Right atrium auricular region (tissue), 2 donors: ENCODE measurements around the gene CKS1B. TPM values are rescaled to one million over a fixed set of nuclear protein-coding genes. Genes with fewer than 3 reads are reported as not detected.

Source experiments
- DNase-seq: peaks from one replicate; pipeline ENCODE4 v3.0.0-alpha.2; 2019; ENCODE audit warnings: low spot score
- H3K27ac ChIP-seq, 2 donors: fragments of 200-600 bp; sonication (generic); 1 replicate in 1 of 2; 2 replicates in 1 of 2; pipeline ENCODE4 v1.5.1; 2016 to 2019
- H3K27me3 ChIP-seq, 2 donors: fragments of 200-600 bp; sonication (generic); one replicate each; pipeline versions ENCODE4 v1.5.1 to v1.6.0; 2017 to 2019
- H3K36me3 ChIP-seq: fragments of 200-600 bp; sonication (generic); one replicate; pipeline ENCODE4 v1.5.1; 2016
- H3K4me1 ChIP-seq, 2 donors: fragments of 200-600 bp; sonication (generic); one replicate each; pipeline versions ENCODE4 v1.5.1 to v1.6.0; 2017 to 2019
- H3K4me3 ChIP-seq, 2 donors: fragments of 200-600 bp; sonication (generic); 1 replicate in 1 of 2; 2 replicates in 1 of 2; pipeline ENCODE4 v1.5.1; 2017 to 2019; ENCODE audit warnings: mild to moderate bottlenecking in 1 of 2, moderate library complexity in 1 of 2
- H3K9me3 ChIP-seq, 2 donors: fragments of 200-600 bp; sonication (generic); one replicate each; pipeline ENCODE4 v1.5.1; 2019
- total RNA-seq, 2 donors: library from RNA; depleted of rRNA; stranded (reverse); fragments of >200 nt; gene quantifications; one replicate each; pipeline ENCODE4 v1.1.0, GENCODE V29; 2016
- TF ChIP-seq, protein P1 (sequence below), 2 donors: fragments of 200-600 bp; sonication (generic); IDR thresholded peaks; one replicate each; pipeline ENCODE4 v1.5.1; 2019; ENCODE audit warnings: antibody characterized with exemption in 2 of 2

Gene CKS1B
- total RNA-seq, 2 donors from 2014 or later, result 20.0 to 23.8 TPM

DNA sequence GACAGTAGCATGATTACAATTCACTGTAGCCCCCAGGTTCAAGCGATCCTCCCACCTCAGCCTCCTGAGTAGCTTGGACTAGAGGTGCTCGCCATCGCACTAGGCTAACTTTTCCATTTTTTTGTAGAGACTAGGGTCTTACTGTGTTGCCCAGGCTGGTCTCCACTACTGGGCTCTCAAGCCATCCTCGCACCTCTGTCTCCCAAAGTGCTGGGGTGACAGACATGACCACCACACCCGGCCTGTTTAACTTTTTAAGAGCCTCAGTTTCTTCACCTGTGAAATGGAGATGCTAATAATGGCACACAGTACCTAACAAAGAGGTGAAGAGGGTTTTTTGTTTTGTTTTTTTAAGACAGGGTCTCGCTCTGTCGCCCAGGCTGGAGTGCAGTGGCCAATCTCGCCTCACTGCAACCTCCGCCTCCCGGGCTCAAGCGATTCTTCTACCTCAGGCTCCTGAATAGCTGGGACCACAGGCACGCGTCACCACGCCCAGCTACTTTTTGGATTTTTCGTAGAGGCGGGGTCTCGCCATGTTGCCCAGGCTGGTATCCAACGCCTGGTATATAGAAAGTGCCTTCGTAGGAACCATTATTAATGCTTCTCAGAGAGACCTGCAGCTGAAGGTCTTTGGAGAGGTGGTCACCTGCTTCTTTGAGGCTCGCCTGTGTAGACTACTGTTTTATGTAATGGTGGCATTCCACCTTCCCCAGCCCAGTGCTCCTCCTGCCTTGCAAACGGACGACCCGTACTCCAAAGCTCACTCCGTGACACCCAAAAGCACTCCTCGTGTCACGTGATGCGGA, 38.5 kb upstream of the CKS1B start:
- Histone ChIP-seq H3K27me3 (no peaks in the 10 kb centered on the region), H3K36me3 (no peaks in the 10 kb centered on the region), H3K4me1 (peaks cover 0 to 41% of the 10 kb centered on the region in 2 donors), H3K9me3 (no peaks in the 10 kb centered on the region), H3K4me3 (peak overlapping the region; percentile 55 to 66), H3K27ac (peak overlapping the region; percentile 97)
- DNase-seq, result no peak
- TF ChIP-seq, protein P1, sequence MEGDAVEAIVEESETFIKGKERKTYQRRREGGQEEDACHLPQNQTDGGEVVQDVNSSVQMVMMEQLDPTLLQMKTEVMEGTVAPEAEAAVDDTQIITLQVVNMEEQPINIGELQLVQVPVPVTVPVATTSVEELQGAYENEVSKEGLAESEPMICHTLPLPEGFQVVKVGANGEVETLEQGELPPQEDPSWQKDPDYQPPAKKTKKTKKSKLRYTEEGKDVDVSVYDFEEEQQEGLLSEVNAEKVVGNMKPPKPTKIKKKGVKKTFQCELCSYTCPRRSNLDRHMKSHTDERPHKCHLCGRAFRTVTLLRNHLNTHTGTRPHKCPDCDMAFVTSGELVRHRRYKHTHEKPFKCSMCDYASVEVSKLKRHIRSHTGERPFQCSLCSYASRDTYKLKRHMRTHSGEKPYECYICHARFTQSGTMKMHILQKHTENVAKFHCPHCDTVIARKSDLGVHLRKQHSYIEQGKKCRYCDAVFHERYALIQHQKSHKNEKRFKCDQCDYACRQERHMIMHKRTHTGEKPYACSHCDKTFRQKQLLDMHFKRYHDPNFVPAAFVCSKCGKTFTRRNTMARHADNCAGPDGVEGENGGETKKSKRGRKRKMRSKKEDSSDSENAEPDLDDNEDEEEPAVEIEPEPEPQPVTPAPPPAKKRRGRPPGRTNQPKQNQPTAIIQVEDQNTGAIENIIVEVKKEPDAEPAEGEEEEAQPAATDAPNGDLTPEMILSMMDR (IDR thresholded peaks at IDR 0.05), result no peak

GRCh38 chr1:154936555-154937084, 37.9 kb upstream of the CKS1B start, which contains the start of gene PMVK:
Gene PMVK, minus strand, starts transcription at chr1:154936719. Its CDS starts 34 bp downstream, at chr1:154936685.
- TF ChIP-seq, protein P1 (IDR thresholded peaks at IDR 0.05), result peak in 1 of 2 donors; percentile 63
- H3K4me1 ChIP-seq, result peaks cover 0 to 48% of the 10 kb centered on the region in 2 donors
- peak within 1 kb of the TSS; percentile 97 for H3K27ac ChIP-seq
- H3K9me3 ChIP-seq, result no peaks in the 10 kb centered on the region
- no peaks in the 10 kb centered on the region for H3K36me3 ChIP-seq
- peak; percentile 98 for DNase-seq
- H3K27me3 ChIP-seq, result no peaks in the 10 kb centered on the region
- H3K4me3 ChIP-seq, result peak within 1 kb of the TSS; percentile 55 to 66

GRCh38 chr1:154937085-154937987, 37.1 kb upstream of the CKS1B start:
- Histone ChIP-seq H3K9me3 (no peaks in the 10 kb centered on the region), H3K4me1 (peaks cover 0 to 55% of the 10 kb centered on the region in 2 donors), H3K27me3 (no peaks in the 10 kb centered on the region), H3K36me3 (no peaks in the 10 kb centered on the region), H3K4me3 (peak overlapping the region; percentile 55 to 66), H3K27ac (peak overlapping the region; percentile 97)
- DNase-seq, result peak; percentile 92
- TF ChIP-seq, protein P1 (IDR thresholded peaks at IDR 0.05), result peak in 1 of 2 donors; percentile 29

GRCh38 chr1:154937988-154938386, 36.5 kb upstream of the CKS1B start:
- TF ChIP-seq, protein P1 (IDR thresholded peaks at IDR 0.05), result no peak
- no peak for DNase-seq

DNA sequence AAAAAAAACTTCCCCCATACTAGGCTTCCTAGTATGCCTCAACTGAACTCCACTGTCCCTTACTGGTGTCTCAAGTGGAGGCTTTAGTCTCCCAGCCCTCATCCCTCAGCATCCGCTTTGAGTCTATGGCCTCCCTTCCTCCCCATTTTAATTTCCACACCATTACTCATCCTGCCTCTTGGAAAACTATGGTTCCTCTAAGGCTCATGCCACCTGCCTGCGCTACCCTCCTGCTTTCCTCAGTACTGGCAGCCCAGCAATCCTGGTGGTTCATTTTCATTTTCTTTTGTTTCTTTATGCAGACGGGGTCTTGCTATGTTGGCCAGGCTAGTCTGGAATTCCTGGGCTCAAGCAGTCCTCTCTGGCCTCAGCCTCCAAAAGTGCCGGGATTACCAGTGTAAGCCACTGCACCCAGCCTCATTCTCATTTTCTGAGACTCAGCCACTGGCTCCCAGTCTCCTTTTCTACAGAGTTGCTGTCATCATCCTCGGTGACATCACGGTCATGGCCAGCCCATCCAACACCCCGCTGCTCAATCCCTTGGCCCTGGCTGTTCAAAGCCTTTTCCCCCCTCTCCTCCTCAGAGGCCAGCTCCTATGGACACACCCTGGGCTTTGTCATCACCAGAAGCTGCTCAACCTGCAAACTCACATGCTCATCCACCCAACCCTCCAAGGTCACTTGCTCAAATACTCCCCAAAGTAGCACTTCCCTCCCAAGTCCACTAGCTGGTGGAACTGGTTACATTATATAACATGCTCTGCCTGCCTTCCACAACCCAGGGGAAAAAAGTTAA, 35.7 kb upstream of the CKS1B start:
- H3K4me1 ChIP-seq, result peaks cover 0 to 61% of the 10 kb centered on the region in 2 donors
- H3K36me3 ChIP-seq, result no peaks in the 10 kb centered on the region
- H3K4me3 ChIP-seq, result no peak overlapping the region
- peak overlapping the region; percentile 97 for H3K27ac ChIP-seq
- no peaks in the 10 kb centered on the region for H3K27me3 ChIP-seq
- no peak for DNase-seq
- no peaks in the 10 kb centered on the region for H3K9me3 ChIP-seq
- TF ChIP-seq, protein P1 (IDR thresholded peaks at IDR 0.05), result no peak

More at GRCh38 chr1:154937988-154938386, 36.5 kb upstream of the CKS1B start:
- Histone ChIP-seq H3K4me1 (peaks cover 0 to 56% of the 10 kb centered on the region in 2 donors), H3K27ac (peak overlapping the region; percentile 97), H3K27me3 (no peaks in the 10 kb centered on the region), H3K4me3 (peak overlapping the region; percentile 55 to 66), H3K9me3 (no peaks in the 10 kb centered on the region), H3K36me3 (no peaks in the 10 kb centered on the region)
